ENCODE results near the gene CIB2. TPM values are rescaled to one million over a fixed set of nuclear protein-coding genes. Genes with fewer than 3 reads are reported as not detected.

CIB2 gene
- total and polyA plus RNA-seq, 4 donors, result 6.3 to 9.1 (median 7.7) TPM

GRCh38 chr15:78087951-78088772 is 43.1 kb downstream of the CIB2 start:
- ATAC-seq (ENCODE audit: low FRiP score), result no peak
- intact Hi-C loops (cut with DNase I), result no loop called here
- DNase-seq, result peak; percentile 56 to 71
- Histone ChIP-seq H3K4me3 (ENCODE audit: low read length in 2 of 2) (no peak overlapping the region), H3K9me3 (ENCODE audit: control insufficient read depth, low read length) (no peaks in the 10 kb centered on the region), H3K27ac (ENCODE audit: low read depth in 1 of 2, low read length in 2 of 2) (no peak overlapping the region), H3K27me3 (ENCODE audit: control insufficient read depth in 1 of 2, insufficient read depth in 2 of 2, low read length in 1 of 2) (no peaks in the 10 kb centered on the region), H3K36me3 (ENCODE audit: control insufficient read depth in 1 of 2, insufficient read depth in 2 of 2, low read length in 1 of 2) (no peaks in the 10 kb centered on the region), H3K4me1 (ENCODE audit: control insufficient read depth in 1 of 2, insufficient read depth in 2 of 2, low read length in 2 of 2) (no peaks in the 10 kb centered on the region)
- 91 to 95% methylated on average over 12 of the region's 12 CpGs for WGBS, 2 donors

- WGBS, 2 donors, result 43 to 48% methylated on average over 1 of the region's 1 CpG
- Histone ChIP-seq H3K36me3 (ENCODE audit: control insufficient read depth in 1 of 2, insufficient read depth in 2 of 2, low read length in 1 of 2) (no peaks in the 10 kb centered on the region), H3K27me3 (ENCODE audit: control insufficient read depth in 1 of 2, insufficient read depth in 2 of 2, low read length in 1 of 2) (no peaks in the 10 kb centered on the region), H3K9me3 (ENCODE audit: control insufficient read depth, low read length) (no peaks in the 10 kb centered on the region), H3K4me1 (ENCODE audit: control insufficient read depth in 1 of 2, insufficient read depth in 2 of 2, low read length in 2 of 2) (no peaks in the 10 kb centered on the region), H3K27ac (ENCODE audit: low read depth in 1 of 2, low read length in 2 of 2) (no peak overlapping the region), H3K4me3 (ENCODE audit: low read length in 2 of 2) (no peak overlapping the region)
- intact Hi-C loops (cut with DNase I), result no loop called here
- DNase-seq (no peak), ATAC-seq (ENCODE audit: low FRiP score) (no peak)
Observed at GRCh38 chr15:78085928-78086327, 45.3 kb downstream of the CIB2 start.

- no peaks in the 10 kb centered on the region for H3K36me3 ChIP-seq (ENCODE audit: control insufficient read depth in 1 of 2, insufficient read depth in 2 of 2, low read length in 1 of 2)
- no peak overlapping the region for H3K27ac ChIP-seq (ENCODE audit: low read depth in 1 of 2, low read length in 2 of 2)
- no peak overlapping the region for H3K4me3 ChIP-seq (ENCODE audit: low read length in 2 of 2)
- ATAC-seq (ENCODE audit: low FRiP score) (no peak), DNase-seq (peak; percentile 43 to 61)
- 92 to 99% methylated on average over 5 of the region's 5 CpGs for WGBS, 2 donors
- no peaks in the 10 kb centered on the region for H3K4me1 ChIP-seq (ENCODE audit: control insufficient read depth in 1 of 2, insufficient read depth in 2 of 2, low read length in 2 of 2)
- no peaks in the 10 kb centered on the region for H3K27me3 ChIP-seq (ENCODE audit: control insufficient read depth in 1 of 2, insufficient read depth in 2 of 2, low read length in 1 of 2)
- no peaks in the 10 kb centered on the region for H3K9me3 ChIP-seq (ENCODE audit: control insufficient read depth, low read length)
- intact Hi-C loops (cut with DNase I), result no loop called here
Observed at GRCh38 chr15:78084449-78084750, 46.8 kb downstream of the CIB2 start.

DNA sequence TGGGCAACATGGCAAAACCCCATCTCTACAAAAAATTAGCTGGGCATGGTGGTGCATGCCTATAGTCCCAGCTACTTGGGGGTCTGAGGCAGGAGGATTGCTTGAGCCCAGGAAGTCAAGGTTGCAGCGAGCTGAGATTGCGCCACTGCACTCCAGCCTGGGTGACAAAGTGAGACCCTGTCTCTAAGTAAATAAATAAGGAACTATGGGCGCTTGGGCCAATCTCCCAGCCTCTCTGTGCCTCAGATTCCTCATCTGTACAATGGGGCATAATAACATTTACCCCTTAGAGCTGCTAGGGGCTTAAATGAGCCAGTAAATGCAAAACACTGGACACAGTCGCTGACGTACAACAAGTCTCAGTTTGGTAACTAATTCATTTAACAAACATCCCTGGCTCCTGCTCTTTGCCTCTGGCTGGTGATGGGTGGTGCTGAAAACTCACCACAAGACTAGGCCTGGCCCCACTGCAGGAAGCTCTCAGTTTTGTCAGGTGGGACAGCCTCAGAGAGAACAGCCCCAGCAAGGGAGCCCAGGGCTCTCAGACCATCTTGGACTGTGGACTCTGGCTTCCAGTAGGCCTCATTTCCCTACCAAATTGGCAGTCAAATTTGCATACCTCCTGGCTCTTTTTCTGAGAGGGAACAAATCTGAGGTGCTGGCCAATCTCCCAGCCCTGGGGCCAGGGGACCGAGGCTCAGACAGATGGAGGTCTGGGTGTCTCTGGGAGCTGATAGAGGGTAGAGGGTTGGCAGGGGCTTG is 47.4 kb downstream of the CIB2 start:
- intact Hi-C loops (cut with DNase I), result no loop called here
- H3K27ac ChIP-seq (ENCODE audit: low read depth in 1 of 2, low read length in 2 of 2), result no peak overlapping the region
- H3K4me3 ChIP-seq (ENCODE audit: low read length in 2 of 2), result no peak overlapping the region
- no peaks in the 10 kb centered on the region for H3K27me3 ChIP-seq (ENCODE audit: control insufficient read depth in 1 of 2, insufficient read depth in 2 of 2, low read length in 1 of 2)
- no peak for ATAC-seq (ENCODE audit: low FRiP score)
- WGBS, 2 donors, result 93 to 95% methylated on average over 6 of the region's 6 CpGs
- no peaks in the 10 kb centered on the region for H3K4me1 ChIP-seq (ENCODE audit: control insufficient read depth in 1 of 2, insufficient read depth in 2 of 2, low read length in 2 of 2)
- H3K36me3 ChIP-seq (ENCODE audit: control insufficient read depth in 1 of 2, insufficient read depth in 2 of 2, low read length in 1 of 2), result no peaks in the 10 kb centered on the region
- no peaks in the 10 kb centered on the region for H3K9me3 ChIP-seq (ENCODE audit: control insufficient read depth, low read length)
- peak; percentile 32 to 57 for DNase-seq

GRCh38 chr15:78083186-78083585 is 48.1 kb downstream of the CIB2 start:
- intact Hi-C loops (cut with DNase I), result no loop called here
- no peak overlapping the region for H3K4me3 ChIP-seq (ENCODE audit: low read length in 2 of 2)
- no peak overlapping the region for H3K27ac ChIP-seq (ENCODE audit: low read depth in 1 of 2, low read length in 2 of 2)
- H3K36me3 ChIP-seq (ENCODE audit: control insufficient read depth in 1 of 2, insufficient read depth in 2 of 2, low read length in 1 of 2), result no peaks in the 10 kb centered on the region
- peak; percentile 25 to 55 for DNase-seq
- no peaks in the 10 kb centered on the region for H3K27me3 ChIP-seq (ENCODE audit: control insufficient read depth in 1 of 2, insufficient read depth in 2 of 2, low read length in 1 of 2)
- H3K9me3 ChIP-seq (ENCODE audit: control insufficient read depth, low read length), result no peaks in the 10 kb centered on the region
- no peak for ATAC-seq (ENCODE audit: low FRiP score)
- 94 to 96% methylated on average over 4 of the region's 4 CpGs for WGBS, 2 donors
- H3K4me1 ChIP-seq (ENCODE audit: control insufficient read depth in 1 of 2, insufficient read depth in 2 of 2, low read length in 2 of 2), result no peaks in the 10 kb centered on the region

- Histone ChIP-seq H3K27ac (ENCODE audit: low read depth in 1 of 2, low read length in 2 of 2) (no peak overlapping the region), H3K27me3 (ENCODE audit: control insufficient read depth in 1 of 2, insufficient read depth in 2 of 2, low read length in 1 of 2) (no peaks in the 10 kb centered on the region), H3K4me3 (ENCODE audit: low read length in 2 of 2) (no peak overlapping the region), H3K36me3 (ENCODE audit: control insufficient read depth in 1 of 2, insufficient read depth in 2 of 2, low read length in 1 of 2) (no peaks in the 10 kb centered on the region), H3K4me1 (ENCODE audit: control insufficient read depth in 1 of 2, insufficient read depth in 2 of 2, low read length in 2 of 2) (no peaks in the 10 kb centered on the region), H3K9me3 (ENCODE audit: control insufficient read depth, low read length) (no peaks in the 10 kb centered on the region)
- DNase-seq (peak in 1 of 2 donors; percentile 23), ATAC-seq (ENCODE audit: low FRiP score) (no peak)
- WGBS, 2 donors, result 92 to 100% methylated on average over 1 of the region's 1 CpG
- intact Hi-C loops (cut with DNase I), result no loop called here
Observed at GRCh38 chr15:78082743-78083110, 48.5 kb downstream of the CIB2 start.

DNA sequence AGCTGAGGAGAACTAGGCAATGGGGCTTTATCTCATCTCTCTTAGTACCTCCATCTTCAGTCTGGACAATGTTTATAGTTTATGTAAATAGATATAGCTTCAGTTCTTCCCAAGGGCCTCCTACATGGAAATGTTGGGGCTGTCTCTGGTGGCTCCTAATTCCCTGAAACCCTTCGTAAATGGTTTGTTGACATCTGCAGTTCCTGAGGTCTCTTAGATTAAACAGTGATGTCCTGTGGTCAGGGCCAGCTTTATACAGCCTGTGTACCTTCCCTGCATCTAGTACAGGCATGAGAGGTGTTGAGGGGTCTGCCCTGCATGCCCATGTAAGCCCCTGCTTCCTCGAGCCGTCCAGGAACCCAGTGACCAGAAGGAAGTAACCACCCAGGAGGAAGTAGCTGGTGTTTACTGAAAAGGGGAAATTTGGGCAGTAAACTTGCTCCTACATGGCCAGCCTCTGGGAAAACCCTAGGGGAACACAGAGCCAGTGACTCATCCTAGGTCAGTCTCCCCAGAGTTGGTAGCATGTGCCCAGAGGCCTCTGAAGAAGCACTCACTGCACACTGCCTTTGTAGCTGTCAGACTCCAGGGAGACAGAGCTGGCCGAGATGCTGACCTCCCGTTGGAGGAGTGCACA is 49.0 kb downstream of the CIB2 start:
- Histone ChIP-seq H3K4me1 (ENCODE audit: control insufficient read depth in 1 of 2, insufficient read depth in 2 of 2, low read length in 2 of 2) (no peaks in the 10 kb centered on the region), H3K27ac (ENCODE audit: low read depth in 1 of 2, low read length in 2 of 2) (no peak overlapping the region), H3K4me3 (ENCODE audit: low read length in 2 of 2) (no peak overlapping the region), H3K27me3 (ENCODE audit: control insufficient read depth in 1 of 2, insufficient read depth in 2 of 2, low read length in 1 of 2) (no peaks in the 10 kb centered on the region), H3K9me3 (ENCODE audit: control insufficient read depth, low read length) (no peaks in the 10 kb centered on the region), H3K36me3 (ENCODE audit: control insufficient read depth in 1 of 2, insufficient read depth in 2 of 2, low read length in 1 of 2) (no peaks in the 10 kb centered on the region)
- intact Hi-C loops (cut with DNase I), result no loop called here
- DNase-seq (peak in 1 of 2 donors; percentile 76), ATAC-seq (ENCODE audit: low FRiP score) (no peak)
- WGBS, 2 donors, result 84 to 89% methylated on average over 5 of the region's 5 CpGs

DNA sequence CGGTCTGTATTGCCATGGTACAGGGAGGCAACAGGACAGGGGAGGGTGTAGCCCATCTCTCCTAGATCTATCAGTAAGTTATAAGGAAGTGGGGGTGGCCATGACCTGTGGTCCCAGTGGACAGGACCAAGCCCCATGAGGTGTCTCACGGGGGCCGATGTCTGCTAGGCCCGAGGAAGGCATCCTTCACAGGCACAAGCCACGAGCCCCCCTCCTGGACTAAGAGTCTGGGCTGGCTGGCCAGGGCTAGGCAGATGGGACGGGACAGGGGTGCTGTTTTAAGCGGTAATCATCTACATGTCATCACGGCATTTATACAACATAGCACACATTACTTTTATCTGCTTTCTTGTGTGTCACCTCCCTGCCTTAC is 51.2 kb downstream of the CIB2 start:
- no peak overlapping the region for H3K27ac ChIP-seq (ENCODE audit: low read depth in 1 of 2, low read length in 2 of 2)
- no peaks in the 10 kb centered on the region for H3K27me3 ChIP-seq (ENCODE audit: control insufficient read depth in 1 of 2, insufficient read depth in 2 of 2, low read length in 1 of 2)
- intact Hi-C loops (cut with DNase I), result no loop called here
- no peak overlapping the region for H3K4me3 ChIP-seq (ENCODE audit: low read length in 2 of 2)
- peak in 1 of 2 donors; percentile 34 for DNase-seq
- H3K36me3 ChIP-seq (ENCODE audit: control insufficient read depth in 1 of 2, insufficient read depth in 2 of 2, low read length in 1 of 2), result no peaks in the 10 kb centered on the region
- no peaks in the 10 kb centered on the region for H3K9me3 ChIP-seq (ENCODE audit: control insufficient read depth, low read length)
- 96 to 97% methylated on average over 8 of the region's 8 CpGs for WGBS, 2 donors
- ATAC-seq (ENCODE audit: low FRiP score), result no peak
- no peaks in the 10 kb centered on the region for H3K4me1 ChIP-seq (ENCODE audit: control insufficient read depth in 1 of 2, insufficient read depth in 2 of 2, low read length in 2 of 2)

All from aorta (tissue), 5 donors.